NCI-H1694 treated with DMSO at 0.1 percent for 48 hours (cell line): ENCODE results near the gene MRPL11.
"Not testable (repeated sequence)": the region's sequence is repeated elsewhere in the genome, so short reads cannot be mapped to it uniquely, and the experiment has no call there.

Experiments
- DNase-seq: peaks from one replicate; lab custom pipeline; 2025; lab: John Stamatoyannopoulos, UW

The MRPL11 gene

GRCh38 chr11:66467034-66467659, 28.5 kb upstream of the MRPL11 start:
- no peak for DNase-seq

- DNase-seq, result peak; percentile 64
Measured at GRCh38 chr11:66466225-66467033, 27.8 kb upstream of the MRPL11 start, which contains the start of gene PELI3. TSS of gene PELI3 (plus strand) at chr11:66466905. CDS start at chr11:66468129, 1,224 bp downstream.

- DNase-seq, result no peak
Measured at GRCh38 chr11:66465373-66466224, 27.0 kb upstream of the MRPL11 start.

- no peak for DNase-seq
Measured at GRCh38 chr11:66464916-66465315, 26.3 kb upstream of the MRPL11 start.

GRCh38 chr11:66464116-66464515, 25.5 kb upstream of the MRPL11 start:
- not testable (repeated sequence) for DNase-seq

- no peak for DNase-seq
Measured at GRCh38 chr11:66462911-66463310, 24.3 kb upstream of the MRPL11 start.

- DNase-seq, result no peak
Measured at GRCh38 chr11:66462010-66462409, 23.4 kb upstream of the MRPL11 start.

GRCh38 chr11:66459138-66459778, 20.6 kb upstream of the MRPL11 start:
- DNase-seq, result no peak

- no peak for DNase-seq
Measured at GRCh38 chr11:66457826-66458225, 19.2 kb upstream of the MRPL11 start.

GRCh38 chr11:66454828-66455227, 16.2 kb upstream of the MRPL11 start:
- DNase-seq, result no peak

GRCh38 chr11:66454247-66454646, 15.6 kb upstream of the MRPL11 start:
- DNase-seq, result no peak

GRCh38 chr11:66451663-66452062, 13.0 kb upstream of the MRPL11 start:
- DNase-seq, result no peak

- DNase-seq, result no peak
Measured at GRCh38 chr11:66450560-66450959, 11.9 kb upstream of the MRPL11 start.

GRCh38 chr11:66448523-66448922, 9.9 kb upstream of the MRPL11 start:
- DNase-seq, result no peak

GRCh38 chr11:66447012-66447411, 8.4 kb upstream of the MRPL11 start:
- DNase-seq, result no peak

GRCh38 chr11:66443602-66444001, 5.0 kb upstream of the MRPL11 start:
- DNase-seq, result no peak

GRCh38 chr11:66440940-66441282, 2.3 kb upstream of the MRPL11 start:
- not testable (repeated sequence) for DNase-seq

GRCh38 chr11:66440101-66440939, 1.7 kb upstream of the MRPL11 start:
- DNase-seq, result not testable (repeated sequence)

GRCh38 chr11:66437979-66438503, 607 bp downstream of the MRPL11 start:
- DNase-seq, result no peak

GRCh38 chr11:66432597-66432996, 6.1 kb downstream of the MRPL11 start:
- no peak for DNase-seq

GRCh38 chr11:66431871-66432329, 6.7 kb downstream of the MRPL11 start:
- DNase-seq, result not testable (repeated sequence)
